IPS-11a (cell line): Measurements from ENCODE around the gene CATSPERD.
A peak's percentile ranks its signal among the peaks of the same experiment; 100 is the strongest.
"Not testable (repeated sequence)": the region's sequence is repeated elsewhere in the genome, so short reads cannot be mapped to it uniquely, and the experiment has no call there.

Experiments used
- H3K4me3 ChIP-seq: one replicate; pipeline ENCODE4 v1.5.1; 2013; ENCODE audit warnings: low read depth, low read length, control low read depth

Gene CATSPERD

DNA sequence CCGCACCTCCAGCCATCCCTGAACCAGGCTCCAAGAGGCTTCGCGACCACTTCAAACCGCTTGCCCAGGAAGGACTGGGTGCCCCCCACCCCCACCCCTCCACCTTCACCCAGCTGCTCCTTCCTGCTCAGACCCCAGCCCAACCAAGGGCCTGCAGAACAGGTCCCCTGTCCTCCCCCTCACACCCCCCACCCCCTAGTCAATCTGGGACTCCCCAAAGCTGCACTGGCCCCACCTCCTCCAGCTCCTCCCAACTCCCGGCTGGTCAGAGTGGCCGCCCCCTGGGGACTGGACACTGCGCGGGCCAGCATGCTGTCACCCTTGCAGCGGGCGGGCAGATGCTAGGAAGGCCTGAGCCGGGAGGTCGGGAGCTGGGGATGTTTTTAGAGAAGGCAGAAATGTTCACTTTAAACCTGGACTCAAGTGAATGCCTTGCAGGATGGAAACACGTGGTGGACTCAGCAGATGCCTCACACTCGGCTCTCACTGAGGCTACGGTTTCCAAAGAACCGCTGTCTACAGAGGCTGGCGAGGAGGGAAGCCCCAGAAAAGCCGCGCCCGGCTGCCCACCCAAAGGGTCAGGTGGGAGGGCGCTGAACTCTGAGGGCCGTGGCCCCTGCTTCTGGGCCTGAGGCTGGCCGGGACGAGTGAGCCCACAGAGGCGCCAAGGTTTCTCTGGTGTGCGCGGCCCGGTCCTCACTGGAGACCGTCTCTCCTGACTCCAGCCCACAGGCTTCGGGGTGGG is 22.4 kb upstream of the CATSPERD start:
- no peak overlapping the region for H3K4me3 ChIP-seq

DNA sequence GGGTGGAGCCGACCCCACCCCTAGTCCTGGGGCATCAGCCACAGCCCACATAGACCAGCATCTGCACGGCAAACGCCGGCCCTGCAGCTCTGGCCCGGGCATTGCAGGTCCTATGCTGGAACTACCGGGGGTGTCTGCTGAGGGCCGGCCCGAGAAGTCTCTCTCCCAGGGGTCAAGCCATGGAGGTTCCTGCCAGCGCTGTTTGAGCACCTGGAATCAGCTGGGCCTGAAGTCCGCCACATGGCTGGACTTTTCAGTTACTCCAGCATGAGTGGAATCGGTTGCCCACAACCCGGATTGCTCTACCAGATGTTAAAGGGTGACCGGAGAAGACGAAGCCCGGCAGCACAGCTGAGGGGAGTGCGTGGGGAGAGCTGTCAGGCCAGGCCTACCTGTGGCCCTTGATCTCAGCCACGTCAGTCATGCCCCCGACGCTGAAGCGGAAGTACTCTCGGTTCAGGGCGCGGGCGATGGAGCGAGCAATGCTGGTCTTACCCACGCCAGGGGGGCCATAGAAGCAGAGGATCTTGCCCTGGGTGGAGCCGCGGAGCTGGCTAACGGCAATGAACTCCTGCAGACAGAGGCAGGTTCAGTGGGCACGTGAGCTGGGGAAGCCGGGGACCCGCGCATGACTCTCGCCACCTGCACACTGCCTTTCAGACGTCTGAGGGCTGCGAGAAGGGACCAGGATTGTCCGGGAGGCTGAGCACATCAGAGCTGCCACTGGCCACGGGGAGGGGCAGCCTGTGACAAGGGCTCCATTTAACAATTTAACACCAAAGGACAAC is 21.6 kb upstream of the CATSPERD start:
- H3K4me3 ChIP-seq = no peak overlapping the region

DNA sequence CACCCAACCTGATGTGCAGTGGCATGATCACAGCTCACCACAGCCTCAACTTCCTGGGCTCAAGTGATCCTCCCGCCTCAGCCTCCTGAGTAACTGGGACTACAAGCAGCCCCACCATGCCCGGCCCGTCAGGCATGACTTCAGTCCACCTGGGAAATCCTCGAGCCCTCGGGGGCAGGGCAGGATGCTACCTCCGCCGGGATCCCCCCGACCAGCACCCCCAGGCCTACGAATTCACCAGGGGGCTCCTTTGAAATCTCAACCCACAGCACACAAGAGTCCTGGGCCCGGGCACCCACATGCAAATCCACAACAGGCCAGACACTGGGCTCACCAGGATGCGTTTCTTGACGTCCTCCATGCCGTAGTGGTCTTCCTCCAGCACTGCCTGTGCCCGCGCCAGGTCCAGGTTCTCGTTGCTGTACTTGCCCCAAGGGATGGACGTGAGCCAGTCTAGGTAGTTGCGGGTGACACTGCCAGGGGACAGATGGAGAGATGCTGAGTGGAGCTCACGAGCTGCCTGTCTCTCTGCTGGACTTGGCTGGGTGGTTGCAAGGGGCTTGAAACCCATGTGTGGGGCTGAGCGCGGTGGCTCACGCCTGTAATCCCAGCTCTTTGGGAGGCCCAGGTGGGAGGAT is 19.9 kb upstream of the CATSPERD start:
- H3K4me3 ChIP-seq = no peak overlapping the region

DNA sequence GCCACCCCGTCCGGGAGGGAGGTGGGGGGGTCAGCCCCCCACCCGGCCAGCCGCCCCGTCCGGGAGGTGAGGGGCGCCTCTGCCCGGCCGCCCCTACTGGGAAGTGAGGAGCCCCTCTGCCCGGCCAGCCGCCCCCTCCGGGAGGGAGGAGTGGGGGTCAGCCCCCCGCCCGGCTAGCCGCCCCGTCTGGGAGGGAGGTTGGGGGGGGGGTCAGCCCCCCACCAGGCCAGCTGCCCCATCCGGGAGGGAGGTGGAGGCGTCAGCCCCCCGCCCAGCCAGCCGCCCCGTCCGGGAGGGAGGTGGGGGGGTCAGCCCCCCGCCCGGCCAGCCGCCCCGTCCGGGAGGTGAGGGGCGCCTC is 18.4 kb upstream of the CATSPERD start:
- H3K4me3 ChIP-seq = not testable (repeated sequence)

DNA sequence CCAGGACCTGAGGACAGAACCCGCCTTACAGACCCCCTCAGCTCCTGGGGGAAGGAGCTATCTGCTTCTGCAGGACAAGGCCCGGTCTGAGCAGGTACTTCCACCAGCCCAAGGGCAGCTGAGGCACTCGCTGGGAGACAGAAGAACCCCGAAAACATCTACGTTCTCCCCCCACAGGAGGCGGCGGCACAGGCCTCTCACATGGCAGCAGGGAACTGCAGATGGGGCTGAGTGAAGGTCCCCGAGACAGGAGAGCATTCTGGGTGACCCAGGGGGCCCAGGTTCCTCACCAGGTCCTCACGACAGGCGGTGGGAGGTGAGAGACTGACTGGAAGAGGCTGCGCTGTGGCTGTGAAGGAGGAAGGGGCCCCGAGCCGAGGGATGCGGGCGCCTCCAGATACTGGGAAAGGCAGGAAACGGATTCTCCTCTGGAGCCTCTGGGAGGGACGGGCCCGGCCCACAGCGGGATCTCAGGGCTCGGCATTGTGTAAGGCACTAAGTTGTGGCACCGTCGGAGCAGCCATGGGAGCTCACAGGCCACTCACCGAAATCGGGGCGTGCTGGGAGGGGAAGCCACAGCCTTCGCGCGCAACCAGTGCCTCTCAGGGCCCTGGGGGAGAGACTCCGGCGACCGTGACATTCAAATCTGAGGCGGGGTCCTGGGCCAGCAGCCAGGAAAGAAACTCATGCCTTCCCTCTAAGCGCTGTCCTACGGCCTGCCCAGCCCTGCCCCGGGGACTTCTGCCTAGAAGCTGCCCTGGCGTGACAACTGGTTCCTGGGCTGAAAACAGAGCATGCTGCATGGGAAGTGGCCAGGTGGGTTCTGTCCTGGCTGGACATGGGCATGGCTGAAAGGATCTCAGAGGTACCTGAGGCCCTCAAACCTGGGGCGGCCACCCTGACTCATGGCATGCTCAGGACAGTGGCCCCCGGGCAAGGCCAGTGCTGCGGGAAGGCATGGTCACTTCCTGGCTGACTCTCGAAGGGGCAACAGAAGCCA is 16.3 kb upstream of the CATSPERD start:
- H3K4me3 ChIP-seq = no peak overlapping the region

DNA sequence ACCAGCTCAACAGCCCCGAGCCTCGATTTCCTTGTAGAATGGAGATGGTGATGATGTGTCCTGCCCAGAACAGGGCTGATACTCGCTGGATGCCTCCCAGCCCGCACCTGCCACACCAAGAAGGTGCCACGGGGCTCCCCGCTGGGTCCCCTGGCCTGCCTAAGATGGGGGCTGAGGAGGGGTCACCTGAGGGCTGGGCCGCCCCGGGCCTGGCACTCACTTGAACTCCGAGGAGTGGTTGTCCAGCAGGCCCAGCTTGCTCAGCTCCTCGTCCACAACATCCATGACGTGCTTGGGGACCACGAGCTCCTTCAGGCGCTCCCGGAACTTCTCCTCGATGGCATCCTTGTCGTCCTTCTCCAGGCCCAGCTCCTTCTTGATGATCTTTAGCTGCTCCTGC is 14.9 kb upstream of the CATSPERD start:
- no peak overlapping the region for H3K4me3 ChIP-seq

DNA sequence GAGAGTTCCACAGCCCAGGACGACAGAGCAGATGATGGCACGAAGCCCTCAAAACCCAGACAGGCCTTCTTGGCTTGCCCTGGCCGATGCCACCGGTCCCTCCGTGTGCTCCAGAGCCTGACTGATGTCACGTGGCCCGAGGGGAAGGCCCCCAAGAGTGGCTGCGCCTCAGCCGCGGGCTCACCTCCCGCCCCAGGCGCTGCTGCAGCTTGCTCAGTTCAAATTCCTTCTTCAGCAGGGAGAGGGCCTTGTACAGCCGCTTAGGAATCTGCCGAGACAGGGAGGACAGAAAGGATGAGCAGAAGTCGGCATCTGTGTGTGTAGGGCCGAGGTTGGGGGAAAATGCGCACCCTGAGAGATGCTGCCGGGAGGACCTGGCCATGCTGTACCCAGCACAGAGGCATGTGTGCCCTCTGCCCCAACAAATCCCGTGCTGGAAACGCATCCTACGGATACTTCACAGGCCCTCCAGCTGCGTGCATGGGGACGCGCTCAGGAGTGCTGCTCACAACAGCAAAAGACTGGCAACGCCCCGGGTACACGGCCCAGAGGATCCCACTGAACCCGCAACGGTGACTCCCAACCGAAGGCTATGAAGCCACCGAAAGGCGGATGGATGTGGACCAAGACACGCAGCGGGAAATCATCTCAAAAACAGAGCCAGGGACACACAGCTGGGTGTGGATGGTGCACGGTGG is 13.4 kb upstream of the CATSPERD start:
- no peak overlapping the region for H3K4me3 ChIP-seq

DNA sequence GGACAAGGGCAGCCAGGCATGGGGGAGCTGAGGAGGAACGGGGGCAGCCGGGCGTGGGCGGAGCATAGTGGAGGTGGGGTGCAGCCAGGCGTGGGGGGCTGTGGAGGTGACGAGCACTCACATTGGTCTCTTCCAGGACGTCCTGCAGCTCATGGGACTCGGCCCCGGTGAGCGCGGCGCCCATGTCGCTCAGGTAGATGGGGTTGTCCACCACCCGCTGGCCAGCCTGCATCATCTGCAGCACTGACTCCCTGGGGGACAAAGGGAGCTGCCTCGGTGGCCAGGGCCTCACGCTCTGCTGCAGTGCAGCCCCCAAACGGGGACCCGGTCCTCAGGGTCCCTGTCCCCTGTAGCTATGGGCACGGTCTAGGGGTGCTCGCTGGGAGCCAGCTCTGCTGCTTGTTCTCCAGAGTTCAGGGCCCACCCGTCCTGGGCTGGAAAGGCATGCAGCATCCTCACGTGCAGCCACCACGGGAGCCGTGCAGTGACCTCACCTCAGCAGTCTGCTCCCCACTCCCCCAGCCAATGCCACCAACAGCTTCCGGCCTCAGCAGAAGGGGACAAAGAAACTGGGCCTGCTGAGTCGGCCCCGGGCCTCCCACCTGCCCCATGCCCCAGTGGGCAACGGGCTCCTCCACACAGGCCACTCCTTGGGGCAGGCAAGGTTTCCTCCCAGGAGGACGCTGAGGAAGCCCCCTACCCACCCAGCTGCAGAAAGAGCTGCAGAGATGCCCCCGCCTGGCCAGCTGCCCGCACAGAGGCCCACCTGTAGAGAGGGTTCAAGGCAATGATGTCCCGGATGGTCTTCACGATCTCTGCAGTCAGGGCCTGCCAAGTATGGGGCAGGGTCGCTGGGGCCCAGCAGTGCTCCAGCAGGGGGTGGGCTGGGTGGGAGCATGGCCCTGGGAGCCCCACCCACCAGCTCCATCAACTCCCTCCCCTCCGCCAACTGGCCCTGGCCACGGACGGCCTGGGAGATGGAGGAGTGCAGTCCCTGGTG is 12.6 kb upstream of the CATSPERD start:
- H3K4me3 ChIP-seq = no peak overlapping the region

DNA sequence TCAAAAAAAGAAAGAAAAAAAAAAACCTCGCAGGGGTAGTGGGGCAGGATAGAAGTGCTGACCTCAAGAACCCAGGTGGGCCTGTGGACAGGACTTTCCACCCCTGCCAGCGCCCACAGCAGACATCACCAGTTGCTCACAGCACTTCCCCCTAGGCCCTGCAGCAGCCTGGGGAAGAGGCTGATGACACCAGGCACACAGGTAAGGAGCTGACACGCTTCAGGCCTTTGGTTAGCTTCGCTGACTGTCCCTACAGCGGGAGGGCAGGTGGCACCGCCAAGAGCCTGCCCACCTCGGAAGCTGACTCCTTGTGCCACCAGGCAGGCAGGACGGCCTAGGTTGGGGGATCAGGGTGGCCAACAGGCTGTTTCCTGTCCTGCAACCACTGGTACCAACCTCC is 9.4 kb upstream of the CATSPERD start:
- H3K4me3 ChIP-seq = no peak overlapping the region

DNA sequence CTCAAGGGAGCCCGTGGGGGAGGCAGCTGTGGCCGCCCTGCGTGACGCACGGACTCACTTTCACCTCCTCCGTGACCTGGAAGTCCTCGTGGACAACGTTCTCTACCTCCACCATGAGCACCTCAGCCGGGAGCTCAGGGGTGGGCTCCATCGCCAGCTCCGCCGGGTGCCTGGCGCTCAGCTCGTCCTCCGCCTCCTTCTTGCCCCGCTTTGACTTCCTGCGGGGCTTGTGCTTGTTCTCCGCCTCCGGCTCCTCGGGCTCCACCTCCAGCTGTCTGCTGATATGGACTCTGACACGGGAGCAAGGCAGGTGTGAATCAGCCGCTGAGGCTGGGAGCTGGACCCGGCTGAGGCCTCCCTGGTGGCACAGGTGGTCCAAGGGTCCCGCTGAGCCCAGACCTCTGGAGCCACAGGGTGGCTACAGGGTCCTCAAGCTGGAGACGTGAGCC is 8.7 kb upstream of the CATSPERD start:
- H3K4me3 ChIP-seq = no peak overlapping the region

DNA sequence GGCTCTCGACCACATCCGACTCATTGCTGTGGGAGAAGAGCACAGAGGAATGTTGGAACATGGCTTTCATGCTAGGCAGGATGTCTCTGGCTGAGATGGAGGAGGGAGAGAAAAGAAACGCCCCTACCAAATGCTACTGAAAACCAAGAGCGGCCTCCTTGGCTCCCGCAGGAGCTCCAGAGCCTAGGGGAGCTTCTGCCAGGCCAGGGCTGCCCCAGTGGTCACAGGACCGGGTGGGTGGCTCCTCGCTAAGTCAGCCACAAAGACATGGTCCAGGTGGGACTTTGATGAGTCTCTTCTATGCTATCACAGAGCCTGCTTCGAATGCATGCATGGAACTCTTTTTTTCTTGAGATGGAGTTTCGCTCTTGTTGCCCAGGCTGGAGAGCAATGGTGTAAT is 7.2 kb upstream of the CATSPERD start:
- no peak overlapping the region for H3K4me3 ChIP-seq

DNA sequence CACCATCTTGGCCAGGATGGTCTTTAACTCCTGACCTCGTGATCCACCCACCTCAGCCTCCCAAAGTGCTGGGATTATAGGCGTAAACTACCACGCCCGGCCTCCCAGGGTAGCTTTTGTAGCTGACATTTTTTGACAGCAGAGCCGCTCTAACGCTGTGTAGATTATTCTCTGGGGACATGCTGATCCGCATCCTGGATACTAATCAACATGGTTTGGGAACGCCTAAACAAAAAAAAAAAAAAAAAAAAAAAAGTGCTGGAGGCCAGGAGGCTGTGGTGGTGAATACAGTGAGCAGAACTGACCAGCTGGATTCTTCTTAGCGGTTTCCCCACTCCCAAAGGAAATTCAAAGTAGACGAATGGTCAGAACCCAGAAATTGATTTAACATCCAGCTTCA is 5.6 kb upstream of the CATSPERD start:
- no peak overlapping the region for H3K4me3 ChIP-seq

DNA sequence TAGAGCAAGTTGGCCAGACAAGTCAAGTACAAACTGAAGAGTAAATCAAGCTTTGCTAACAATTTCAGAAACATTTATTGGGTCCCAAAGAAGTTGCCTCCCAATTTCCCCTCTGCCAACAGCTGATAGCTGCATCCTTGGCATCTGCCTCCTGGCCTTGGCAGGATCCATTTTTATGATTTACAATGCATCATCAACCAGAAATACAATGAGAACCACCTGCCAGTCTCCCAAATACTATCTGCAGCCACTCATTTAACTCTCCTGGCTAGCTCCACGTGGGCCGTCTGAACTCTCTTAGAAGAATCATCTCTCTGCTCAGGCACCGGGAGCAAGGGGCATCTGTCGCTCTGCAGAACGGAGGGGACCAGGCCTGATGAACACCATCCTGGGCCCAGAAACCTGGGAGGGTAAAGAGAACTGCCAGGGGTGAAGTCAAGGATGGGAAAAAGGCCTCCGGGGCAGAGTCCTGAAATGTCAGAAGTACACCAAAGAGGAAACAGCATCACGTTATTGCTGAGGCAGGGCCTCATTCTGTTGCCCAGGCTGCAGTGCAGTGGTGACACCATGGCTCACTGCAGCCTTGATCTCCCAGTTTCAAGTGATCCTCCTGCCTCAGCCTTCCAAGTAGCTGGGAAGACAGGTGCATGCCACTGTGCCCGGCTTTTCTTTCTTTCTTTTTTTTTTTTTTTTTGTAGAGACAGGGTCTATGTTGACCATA is 3.1 kb upstream of the CATSPERD start:
- no peak overlapping the region for H3K4me3 ChIP-seq

DNA sequence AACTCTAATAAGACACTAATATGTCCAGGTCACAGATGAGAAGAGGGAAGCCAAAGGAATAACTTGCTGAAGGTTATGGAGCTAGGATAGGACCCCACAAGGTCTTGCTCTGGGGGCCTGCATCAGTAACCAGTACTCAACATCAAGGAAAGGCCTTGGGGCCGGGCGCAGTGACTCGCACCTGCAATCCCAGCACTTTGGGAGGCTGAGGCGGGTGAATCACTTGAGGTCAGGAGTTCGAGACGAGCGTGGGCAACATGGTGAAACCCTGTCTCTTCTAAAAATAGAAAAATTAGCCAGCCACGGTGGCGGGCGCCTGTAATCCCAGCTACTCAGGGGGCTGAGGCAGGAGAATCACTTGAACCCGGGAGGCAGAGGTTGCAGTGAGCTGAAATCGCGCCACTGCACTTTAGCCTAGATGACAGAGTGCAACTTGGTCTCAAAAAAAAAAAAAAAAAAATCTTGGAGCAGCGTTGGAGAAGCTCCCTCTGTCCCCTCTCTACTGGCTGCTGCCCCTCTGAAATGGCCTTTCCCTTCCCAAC is 2.3 kb upstream of the CATSPERD start:
- peak overlapping the region; percentile 98 for H3K4me3 ChIP-seq

DNA sequence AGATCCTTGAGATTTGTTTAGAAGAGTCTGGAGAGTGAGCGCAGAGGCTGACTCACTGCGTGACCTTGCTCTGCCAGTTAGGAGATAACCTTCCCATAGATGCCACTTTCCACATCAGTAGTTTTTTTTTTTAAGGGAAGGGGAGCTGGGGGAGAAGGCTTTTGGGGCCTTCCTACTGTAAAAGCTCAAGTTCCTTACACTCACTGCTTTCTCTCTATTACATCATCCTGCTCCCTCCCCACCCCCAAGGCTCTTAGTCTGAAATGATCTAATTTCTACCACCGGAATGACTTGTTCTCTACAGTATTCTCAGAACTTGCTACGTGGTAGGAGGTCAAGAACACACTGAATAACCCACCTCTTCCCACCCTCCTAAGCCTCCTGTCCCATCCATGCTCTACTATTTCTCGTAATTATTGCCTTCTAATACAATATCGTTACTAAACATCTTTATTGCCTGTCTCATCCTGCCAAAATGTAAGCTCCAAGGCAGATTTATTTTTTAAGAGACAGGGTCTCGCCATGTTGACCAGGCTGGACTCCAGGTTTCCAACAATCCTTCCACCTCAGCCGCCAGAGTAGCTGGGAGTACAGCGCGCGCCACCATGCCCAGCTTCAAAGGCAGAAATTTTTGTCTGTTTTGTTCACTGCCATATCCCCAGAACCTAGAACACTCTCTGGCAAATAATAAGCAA is 1.7 kb upstream of the CATSPERD start:
- H3K4me3 ChIP-seq = peak overlapping the region; percentile 98

DNA sequence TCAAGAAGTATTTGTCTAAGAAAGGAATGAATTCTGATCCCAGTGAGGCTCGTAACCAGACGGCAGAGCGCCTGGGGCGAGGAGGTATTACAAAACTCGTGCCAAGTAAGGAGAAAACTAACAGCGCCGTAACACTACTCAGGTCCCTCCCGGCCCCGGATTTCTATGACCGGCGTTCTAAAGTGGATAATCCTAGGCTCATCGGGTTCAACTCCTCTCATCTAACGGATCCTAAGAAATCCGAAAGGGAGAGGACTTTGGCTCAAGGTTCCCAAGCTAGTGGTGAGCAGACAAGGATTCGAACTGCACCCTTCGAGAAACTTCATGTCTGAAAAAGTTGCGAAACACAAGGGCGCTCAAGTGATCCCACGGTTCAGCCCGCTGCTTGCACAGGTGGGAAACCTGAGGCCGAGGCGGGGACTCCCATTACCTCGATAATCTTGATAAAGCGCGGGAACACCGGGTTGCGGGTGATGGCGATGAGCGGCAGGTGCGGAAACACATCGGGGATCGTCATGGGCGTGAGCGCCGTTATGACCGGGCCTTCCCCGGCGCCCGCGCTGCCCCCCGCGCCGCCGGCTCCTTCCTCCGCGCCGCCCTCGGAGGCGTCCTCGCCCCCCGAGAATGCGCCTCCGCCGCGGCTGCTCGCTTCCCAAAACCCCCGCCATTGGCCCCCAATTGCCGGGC is 1.0 kb upstream of the CATSPERD start:
- H3K4me3 ChIP-seq = peak overlapping the region; percentile 98
